ENCODE results near the gene GRIK4.

DNA sequence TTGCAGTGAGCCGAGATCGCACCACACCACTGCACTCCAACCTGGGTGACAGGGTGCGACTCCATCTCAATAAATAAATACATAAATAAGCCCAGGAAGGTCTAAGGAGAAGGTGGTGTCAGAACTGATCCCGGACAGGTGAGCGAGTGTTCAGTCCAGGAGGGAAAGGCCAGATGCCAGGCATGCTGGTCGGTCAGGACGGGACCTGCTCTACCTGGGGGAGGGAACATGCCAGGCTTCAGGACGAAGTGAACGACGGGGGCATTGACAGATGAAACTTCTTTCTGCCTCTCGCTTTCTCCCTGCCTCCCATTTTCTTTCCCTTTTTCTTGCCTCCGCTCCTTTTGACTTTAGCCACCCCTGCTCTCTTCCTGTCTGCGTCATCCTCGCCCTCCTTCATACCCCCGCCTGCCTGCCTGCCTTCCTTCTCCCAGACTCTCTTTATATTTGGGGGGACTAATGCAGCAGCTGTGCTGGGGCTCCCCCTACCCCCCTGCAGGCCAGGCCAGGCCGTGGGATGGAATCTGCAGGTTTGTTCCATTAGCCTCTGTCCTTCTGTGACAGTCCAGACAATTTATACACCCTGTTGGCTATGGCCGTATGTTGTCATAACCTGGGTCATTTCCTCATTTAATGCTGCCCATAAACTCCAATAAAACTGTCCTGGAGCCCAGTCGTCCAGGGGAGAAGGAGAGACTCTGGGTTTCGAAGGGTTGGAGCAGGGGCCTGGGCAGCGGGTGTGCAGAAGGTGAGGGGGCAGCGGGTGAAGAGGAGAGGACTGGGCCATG lies 303.2 kb downstream of the GRIK4 start:
- TF ChIP-seq TAF1 (IDR thresholded peaks at IDR 0.05; ENCODE audit: borderline replicate concordance, low read depth, low read length) (no peak), POLR2A (IDR thresholded peaks at IDR 0.05; ENCODE audit: low read depth, low read length) (no peak), POLR2AphosphoS5 (IDR thresholded peaks at IDR 0.05; ENCODE audit: low read depth, low read length) (no peak)

Measured in GM12892 (cell line).